Body of pancreas (tissue), 4 donors: Measurements from ENCODE around the gene PHRF1.

Experiments used
- CTCF ChIP-seq, 7 experiments: fragments of 450-650 bp in 4 of 7; fragments of 200-600 bp in 3 of 7; sonication (generic) in 3 of 7; IDR thresholded peaks; one replicate each; pipeline ENCODE4 v1.5.1; 2016 to 2019; ENCODE audit warnings: antibody characterized with exemption in 7 of 7
- POLR2A ChIP-seq, 3 donors: fragments of 450-650 bp; IDR thresholded peaks; one replicate each; pipeline ENCODE4 v1.6.1; 2016; ENCODE audit warnings: antibody characterized with exemption in 3 of 3, mild to moderate bottlenecking in 2 of 3

DNA sequence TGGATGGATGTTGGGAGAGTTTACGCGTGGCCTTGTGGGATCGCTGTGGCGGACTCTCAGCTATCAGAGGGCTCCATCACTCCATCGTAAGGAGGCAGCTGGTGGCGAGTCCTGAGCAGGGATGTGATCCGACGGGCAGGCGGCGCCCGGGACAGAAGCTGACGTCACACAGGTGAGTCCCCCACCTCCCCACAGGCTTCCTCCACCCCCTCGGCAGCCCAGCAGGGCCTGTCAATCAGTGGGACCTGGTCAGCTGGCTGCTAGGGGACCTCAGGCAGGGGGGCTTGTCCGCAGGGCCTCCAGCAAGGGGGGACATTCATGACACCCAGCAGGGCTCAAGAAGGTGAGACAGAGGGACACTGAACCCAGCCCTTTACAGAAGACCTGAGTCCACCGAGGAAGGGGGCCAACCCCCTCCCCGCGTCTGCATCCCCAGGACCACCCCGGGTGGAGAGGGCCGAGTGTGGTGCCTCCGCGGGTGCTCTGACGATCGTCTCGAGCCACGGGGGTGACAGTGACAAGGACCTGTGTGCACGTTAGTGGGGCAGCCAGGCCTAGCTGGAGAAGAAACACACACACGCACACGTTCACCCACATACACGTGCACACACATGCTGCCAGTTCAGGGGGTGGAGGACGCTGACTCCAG is 48.0 kb upstream of the PHRF1 start:
- TF ChIP-seq CTCF (IDR thresholded peaks at IDR 0.05) (no peak), POLR2A (IDR thresholded peaks at IDR 0.05) (no peak)
